MCF 10A (cell line): Measurements from ENCODE around the gene CPPED1. TPM values are rescaled to one million over a fixed set of nuclear protein-coding genes. Genes with fewer than 3 reads are reported as not detected.
A peak's percentile ranks its signal among the peaks of the same experiment; 100 is the strongest.

ENCODE experiments used
- BruUV-seq: library from RNA; stranded (reverse); fragments of 400-500 nt; replicated peaks from 2 replicates; lab custom pipeline; 2021; lab: Mats Ljungman, UMichigan
- CTCF ChIA-PET: fragments of 300-600 bp; sonication (Branson Sonifier 250); formaldehyde crosslinking; extraction: SDS; loops from one replicate; lab custom pipeline; 2021; ENCODE audit warnings: antibody characterized with exemption, inconsistent platforms; lab: Yijun Ruan, JAX
- POLR2A ChIA-PET: fragments of 300-600, 350-650 bp; sonication (Branson Sonifier 250); formaldehyde crosslinking; extraction: SDS; loops from one replicate; lab custom pipeline; 2020; ENCODE audit warnings: antibody characterized with exemption, inconsistent platforms; lab: Yijun Ruan, JAX
- DNase-seq: peaks from one replicate; pipeline ENCODE4 v3.0.0-alpha.2; 2018; ENCODE audit not compliant: unreplicated experiment
- H3K27ac Mint-ChIP-seq: one replicate; pipeline ENCODE4 v1.8.0; 2022; ENCODE audit warnings: mild to moderate bottlenecking, low read depth, mixed read lengths; ENCODE audit not compliant: unreplicated experiment
- H3K27me3 Mint-ChIP-seq: one replicate; pipeline ENCODE4 v1.8.0; 2022; ENCODE audit warnings: mixed read lengths; ENCODE audit not compliant: insufficient read depth, unreplicated experiment
- H3K36me3 Mint-ChIP-seq: one replicate; pipeline ENCODE4 v1.8.0; 2022; ENCODE audit warnings: mild to moderate bottlenecking, moderate library complexity, mixed read lengths; ENCODE audit not compliant: insufficient read depth, unreplicated experiment
- H3K4me1 Mint-ChIP-seq: one replicate; pipeline ENCODE4 v1.8.0; 2022; ENCODE audit warnings: mixed read lengths; ENCODE audit not compliant: insufficient read depth, unreplicated experiment
- H3K4me3 Mint-ChIP-seq: one replicate; pipeline ENCODE4 v1.8.0; 2022; ENCODE audit warnings: mild to moderate bottlenecking, moderate library complexity, mixed read lengths; ENCODE audit not compliant: unreplicated experiment
- H3K9me3 Mint-ChIP-seq: one replicate; pipeline ENCODE4 v1.8.0; 2022; ENCODE audit warnings: mixed read lengths; ENCODE audit not compliant: unreplicated experiment
- CTCF ChIP-seq: fragments of 200-600 bp; IDR thresholded peaks from one replicate; pipeline ENCODE4 v1.8.0; 2022; ENCODE audit warnings: antibody characterized with exemption, mild to moderate bottlenecking; ENCODE audit not compliant: unreplicated experiment
- intact Hi-C: fragments of 100-400 bp; cut with micrococcal nuclease; formaldehyde crosslinking; loops from 2 replicates; pipeline ENCODE4 v1.14.1; 2022
- total RNA-seq: library from RNA; stranded (reverse); gene quantifications from 2 replicates; pipeline ENCODE4 v1.2.3, GENCODE V29; 2022

The CPPED1 gene
- total RNA-seq, 1 experiment from 2014 or later: 13.8 TPM

DNA sequence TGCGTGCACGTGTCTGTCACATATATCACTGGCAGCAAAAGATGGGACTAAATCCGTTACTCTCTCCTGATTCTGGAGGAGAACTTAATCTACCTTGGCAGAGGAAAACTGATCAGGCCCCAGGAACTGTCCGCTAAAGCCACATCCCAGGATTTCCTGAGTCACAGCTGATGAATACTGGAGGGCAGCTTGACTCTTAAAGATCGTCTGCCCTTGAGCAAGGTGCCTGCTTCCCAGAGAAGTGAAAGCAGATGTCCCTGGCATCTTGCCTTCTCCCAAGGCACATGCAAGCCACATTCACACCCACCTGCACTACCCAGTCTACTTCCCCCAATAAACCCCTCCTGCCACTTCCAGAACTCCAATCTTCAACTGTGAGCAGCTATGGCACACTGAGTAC is 99.8 kb downstream of the CPPED1 start:
- TF ChIP-seq CTCF: no peak
- no TSS peak for BruUV-seq
- peak; percentile 10 for DNase-seq
- ChIA-PET POLR2A (no interaction called here), CTCF (no interaction called here)
- H3K4me3 Mint-ChIP-seq: no peak overlapping the region
- no peaks in the 10 kb centered on the region for H3K27me3 Mint-ChIP-seq
- no peaks in the 10 kb centered on the region for H3K9me3 Mint-ChIP-seq
- no peaks in the 10 kb centered on the region for H3K4me1 Mint-ChIP-seq
- H3K27ac Mint-ChIP-seq: no peak overlapping the region
- H3K36me3 Mint-ChIP-seq: peaks cover 5% of the 10 kb centered on the region
- intact Hi-C loops: no loop called here

DNA sequence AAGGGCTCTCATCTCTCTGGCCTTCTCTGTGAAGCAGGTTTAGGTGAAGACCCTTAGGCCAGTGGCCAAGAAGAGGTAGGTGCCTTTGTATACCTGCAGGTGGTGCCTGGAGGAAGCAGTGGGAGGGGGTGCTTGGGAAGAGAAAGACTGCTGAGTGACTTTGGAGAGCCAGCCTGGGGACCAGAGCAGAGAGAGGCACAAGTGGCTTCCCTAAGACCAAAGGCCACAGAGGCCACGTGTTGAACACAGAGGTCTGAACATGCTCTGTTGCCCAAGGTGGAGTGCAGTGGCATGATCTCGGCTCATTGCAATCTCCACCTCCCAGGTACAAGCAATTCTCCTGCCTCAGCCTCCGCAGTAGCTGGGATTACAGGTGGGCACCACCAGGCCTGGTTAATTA is 103.5 kb downstream of the CPPED1 start:
- H3K4me3 Mint-ChIP-seq: no peak overlapping the region
- no peak for TF ChIP-seq CTCF
- peaks cover 3% of the 10 kb centered on the region for H3K36me3 Mint-ChIP-seq
- no peak overlapping the region for H3K27ac Mint-ChIP-seq
- H3K4me1 Mint-ChIP-seq: no peaks in the 10 kb centered on the region
- no peaks in the 10 kb centered on the region for H3K9me3 Mint-ChIP-seq
- POLR2A ChIA-PET: no interaction called here
- H3K27me3 Mint-ChIP-seq: no peaks in the 10 kb centered on the region
- BruUV-seq: no TSS peak
- DNase-seq: no peak
- intact Hi-C loops: no loop called here
- CTCF ChIA-PET: no interaction called here

- Mint-ChIP-seq H3K9me3 (no peaks in the 10 kb centered on the region), H3K27me3 (no peaks in the 10 kb centered on the region), H3K4me1 (no peaks in the 10 kb centered on the region), H3K27ac (no peak overlapping the region), H3K36me3 (no peaks in the 10 kb centered on the region), H3K4me3 (no peak overlapping the region)
- no peak for TF ChIP-seq CTCF
- POLR2A ChIA-PET: no interaction called here
- intact Hi-C loops: no loop called here
- BruUV-seq: no TSS peak
- CTCF ChIA-PET: interaction anchor here (0.7 kb wide), 1 partner anchor 200 kb away, joined by 3 read pairs; no protein-coding TSS in a partner anchor
- DNase-seq: no peak
Observed at GRCh38 chr16:12699161-12699560, 104.5 kb downstream of the CPPED1 start.

GRCh38 chr16:12697437-12697836 is 106.2 kb downstream of the CPPED1 start:
- H3K9me3 Mint-ChIP-seq: no peaks in the 10 kb centered on the region
- no peak for DNase-seq
- no peak overlapping the region for H3K4me3 Mint-ChIP-seq
- H3K36me3 Mint-ChIP-seq: no peaks in the 10 kb centered on the region
- intact Hi-C loops: no loop called here
- ChIA-PET CTCF (interaction anchor here (0.7 kb wide), 1 partner anchor 243 kb away, joined by 3 read pairs; no protein-coding TSS in a partner anchor), POLR2A (no interaction called here)
- BruUV-seq: no TSS peak
- H3K4me1 Mint-ChIP-seq: no peaks in the 10 kb centered on the region
- no peak overlapping the region for H3K27ac Mint-ChIP-seq
- TF ChIP-seq CTCF: no peak
- no peaks in the 10 kb centered on the region for H3K27me3 Mint-ChIP-seq
